GM21515 (cell line): ENCODE results near the gene ABHD16A.

Source experiments
- ATAC-seq: cut with Tn5 transposase; IDR thresholded peaks from one replicate; pipeline ENCODE4 v1.9.1; 2021; ENCODE audit not compliant: unreplicated experiment

ABHD16A gene

DNA sequence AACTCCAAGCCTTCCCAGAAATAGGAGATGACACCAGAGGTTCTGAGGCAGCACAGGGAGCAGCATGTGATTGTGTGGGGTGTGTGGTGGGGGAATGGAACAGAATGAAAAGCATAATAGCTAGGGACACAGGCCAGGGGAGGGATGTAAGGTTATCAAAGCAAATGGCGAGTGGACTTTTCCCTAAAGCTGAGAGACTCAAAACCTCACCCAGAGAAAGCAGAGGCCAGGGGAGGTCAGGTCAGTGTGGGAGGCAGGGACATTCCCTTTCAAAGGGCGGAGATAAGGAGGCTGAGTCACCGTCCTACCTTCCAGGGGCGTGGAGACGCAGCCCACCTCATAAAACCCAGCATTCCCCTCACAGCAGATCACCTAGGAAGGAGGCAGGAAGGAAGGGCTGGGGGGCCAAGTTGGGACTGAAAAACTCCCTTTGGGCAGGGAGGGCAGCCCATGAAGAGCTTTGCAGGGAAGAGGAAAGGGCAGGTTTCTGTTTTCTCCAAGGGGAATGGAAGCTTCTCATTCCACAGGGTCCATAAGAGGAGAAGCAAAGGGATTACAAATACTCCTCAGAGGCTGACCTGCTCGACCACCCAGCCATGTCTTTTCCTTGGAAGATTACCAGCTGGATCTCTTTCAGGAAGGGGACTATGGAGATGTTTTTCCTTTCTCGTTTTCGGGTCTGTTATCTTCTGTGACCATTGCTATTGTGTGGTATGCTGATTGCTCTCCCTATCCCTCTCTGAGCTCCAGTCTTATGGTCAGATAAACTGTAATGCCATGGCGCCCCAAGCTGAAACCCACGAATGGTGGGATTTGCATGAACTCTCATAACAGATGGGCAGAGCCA, 12.7 kb downstream of the ABHD16A start:
- ATAC-seq = no peak

DNA sequence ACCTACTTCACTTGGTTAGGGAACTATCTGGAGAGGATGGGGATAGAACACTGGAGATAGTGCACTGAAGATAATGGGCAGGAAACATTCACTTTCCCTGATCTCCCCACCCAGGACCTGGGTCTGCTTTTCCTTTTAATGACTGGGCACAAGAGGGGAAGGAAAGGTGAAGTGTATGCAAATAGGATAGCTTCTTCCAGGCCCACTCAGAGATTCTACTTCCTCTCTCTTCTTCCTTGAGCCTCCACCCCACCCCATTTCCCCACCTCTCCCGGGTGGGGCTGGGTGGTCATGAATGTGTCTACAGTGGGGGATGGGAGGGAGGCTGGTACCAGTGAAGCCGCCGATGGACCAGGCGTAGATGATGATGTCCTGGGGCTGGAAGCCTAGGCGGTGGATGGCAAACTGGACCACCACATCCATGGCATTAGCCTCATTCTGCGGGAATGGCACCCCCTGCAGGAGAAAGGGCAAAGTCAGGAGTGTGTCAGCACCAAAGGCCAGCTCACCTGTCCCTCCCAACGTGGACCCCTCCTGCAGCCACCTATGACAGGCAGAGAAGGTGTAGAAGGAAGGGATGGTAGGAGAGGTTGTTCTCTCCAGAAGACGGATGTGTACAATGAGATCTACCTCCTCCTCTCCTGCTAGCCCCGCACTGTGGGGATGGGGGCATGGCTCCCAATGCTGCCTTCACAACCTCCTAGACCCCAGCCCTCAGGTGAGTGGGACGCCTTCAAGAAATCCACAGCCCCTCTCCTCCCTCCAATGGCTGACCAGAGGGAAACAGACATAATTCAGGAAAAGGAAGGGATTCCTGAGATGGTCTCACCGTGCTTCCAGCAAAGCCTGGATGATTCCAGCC, 13.6 kb downstream of the ABHD16A start:
- ATAC-seq = no peak

DNA sequence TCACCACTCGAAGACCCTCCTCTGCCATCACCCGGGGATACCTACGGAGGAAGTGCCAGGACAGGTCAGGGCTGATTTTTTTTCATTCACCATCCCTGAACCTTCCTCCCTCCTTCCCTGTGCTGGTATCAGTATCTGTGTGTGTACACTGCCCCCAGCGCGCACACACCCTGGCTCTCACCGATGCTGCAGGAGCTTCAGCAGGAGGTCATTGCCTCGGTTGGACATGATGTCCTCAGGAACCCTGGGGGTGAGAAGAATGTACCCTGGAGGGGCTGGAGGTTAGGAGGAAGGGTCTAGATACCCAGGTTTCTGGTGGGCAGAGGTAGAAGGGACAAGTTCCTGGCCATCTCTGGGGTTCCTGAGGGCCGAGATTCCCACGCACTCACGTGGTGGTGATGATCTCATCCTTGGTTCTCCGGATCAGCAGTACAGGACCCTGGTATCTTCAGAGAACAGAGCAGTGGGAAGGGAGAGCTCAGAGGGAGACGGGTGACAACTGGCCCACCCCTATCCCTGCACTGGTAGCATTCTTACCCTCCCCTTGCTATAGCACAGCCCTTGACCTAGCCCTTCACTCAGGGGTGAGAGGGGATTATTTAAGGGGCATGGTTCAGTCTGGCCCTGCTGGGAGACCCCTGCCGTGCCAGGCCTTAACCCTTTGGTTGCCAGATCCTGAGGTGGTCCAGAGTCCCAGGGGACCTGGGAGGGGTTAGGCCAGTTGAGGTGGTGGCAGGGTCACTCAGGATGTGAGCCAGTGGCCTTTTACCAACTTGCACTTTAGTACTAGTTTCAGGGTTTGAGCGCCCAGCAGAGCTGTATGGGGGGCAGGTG, 15.0 kb downstream of the ABHD16A start:
- ATAC-seq = no peak

DNA sequence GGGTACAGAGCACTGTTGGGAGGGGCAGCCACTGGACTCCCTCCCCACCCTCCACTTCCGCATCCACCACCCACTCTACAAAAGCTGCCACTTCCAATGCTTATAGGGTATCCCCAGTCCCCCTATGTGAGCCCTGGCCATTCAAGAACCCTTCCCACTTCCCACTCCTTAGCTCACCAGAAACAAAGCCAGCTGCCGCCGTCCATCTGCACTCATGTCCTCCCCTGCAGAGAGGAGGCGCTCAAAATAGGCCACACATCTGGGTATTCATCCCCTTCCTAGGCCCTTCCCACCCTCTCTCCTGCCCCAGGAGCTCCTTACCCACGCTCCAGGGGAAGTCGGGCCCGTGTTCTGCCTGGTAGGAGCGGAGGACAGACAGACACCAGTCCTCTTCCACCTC, 15.8 kb downstream of the ABHD16A start:
- no peak for ATAC-seq

DNA sequence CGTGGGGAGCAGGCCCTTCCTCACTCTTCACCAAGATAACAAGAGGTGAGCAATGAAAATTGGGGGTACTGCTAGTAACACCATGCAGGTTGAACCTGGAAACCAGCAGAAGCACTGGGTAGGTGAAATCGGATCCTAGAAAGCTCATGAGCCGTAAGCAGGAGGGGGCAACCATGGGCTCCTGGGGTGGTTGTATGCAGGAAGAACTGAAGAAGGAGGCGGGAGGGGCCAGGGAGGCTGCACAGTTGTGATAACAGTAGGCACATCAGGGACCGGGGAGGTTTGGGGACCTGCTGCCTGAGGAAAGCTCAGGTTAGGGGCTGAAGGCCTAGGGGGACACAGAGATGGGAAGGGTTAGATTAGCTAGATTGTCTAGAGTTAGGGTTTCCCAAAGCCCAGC, 16.6 kb downstream of the ABHD16A start:
- no peak for ATAC-seq

DNA sequence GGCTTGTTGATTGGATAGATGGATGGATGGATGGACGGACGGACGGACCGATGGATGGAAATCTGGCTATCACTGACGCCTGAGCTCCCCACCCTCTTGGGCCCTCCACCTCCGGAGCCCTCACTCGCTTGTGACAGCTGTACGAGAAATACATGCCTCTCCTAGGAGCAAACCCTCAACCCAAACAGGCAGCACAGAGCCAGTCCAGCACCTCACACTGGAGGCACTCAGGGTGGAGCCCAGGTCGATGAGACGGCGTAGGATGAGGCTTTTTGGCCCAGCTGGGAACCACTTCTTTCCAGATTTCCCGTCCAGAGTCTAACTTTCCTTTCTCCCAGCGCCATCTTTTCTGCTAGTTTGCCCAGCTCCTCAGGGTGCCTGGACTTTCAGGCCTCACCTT, 19.5 kb downstream of the ABHD16A start:
- no peak for ATAC-seq

DNA sequence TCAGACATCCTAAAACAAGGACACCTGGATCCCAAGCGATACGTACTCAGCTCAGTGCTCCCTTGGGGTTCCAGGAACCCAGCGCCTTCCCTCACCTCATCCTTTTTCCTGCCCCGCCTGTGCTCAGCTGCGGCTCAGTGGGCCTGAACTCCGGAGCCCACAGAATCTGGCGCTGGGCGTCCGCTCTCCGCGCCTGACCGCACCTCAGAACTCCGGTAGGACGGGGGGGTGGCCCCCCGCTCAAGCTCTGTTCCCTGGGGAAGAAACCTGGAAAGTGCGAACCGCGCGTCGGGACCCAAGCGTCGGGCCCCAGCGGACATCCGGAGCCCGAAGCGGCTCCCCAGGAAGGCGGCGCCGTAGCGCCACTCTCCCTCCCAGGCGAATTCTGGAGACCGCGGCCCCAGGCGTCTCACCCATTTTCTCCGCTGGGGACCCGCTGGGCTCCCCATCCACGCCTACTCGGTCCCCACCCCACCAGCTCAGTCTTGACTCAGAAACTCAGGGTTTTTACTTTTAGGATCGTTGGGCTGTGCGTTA, 21.9 kb downstream of the ABHD16A start:
- ATAC-seq = no peak

DNA sequence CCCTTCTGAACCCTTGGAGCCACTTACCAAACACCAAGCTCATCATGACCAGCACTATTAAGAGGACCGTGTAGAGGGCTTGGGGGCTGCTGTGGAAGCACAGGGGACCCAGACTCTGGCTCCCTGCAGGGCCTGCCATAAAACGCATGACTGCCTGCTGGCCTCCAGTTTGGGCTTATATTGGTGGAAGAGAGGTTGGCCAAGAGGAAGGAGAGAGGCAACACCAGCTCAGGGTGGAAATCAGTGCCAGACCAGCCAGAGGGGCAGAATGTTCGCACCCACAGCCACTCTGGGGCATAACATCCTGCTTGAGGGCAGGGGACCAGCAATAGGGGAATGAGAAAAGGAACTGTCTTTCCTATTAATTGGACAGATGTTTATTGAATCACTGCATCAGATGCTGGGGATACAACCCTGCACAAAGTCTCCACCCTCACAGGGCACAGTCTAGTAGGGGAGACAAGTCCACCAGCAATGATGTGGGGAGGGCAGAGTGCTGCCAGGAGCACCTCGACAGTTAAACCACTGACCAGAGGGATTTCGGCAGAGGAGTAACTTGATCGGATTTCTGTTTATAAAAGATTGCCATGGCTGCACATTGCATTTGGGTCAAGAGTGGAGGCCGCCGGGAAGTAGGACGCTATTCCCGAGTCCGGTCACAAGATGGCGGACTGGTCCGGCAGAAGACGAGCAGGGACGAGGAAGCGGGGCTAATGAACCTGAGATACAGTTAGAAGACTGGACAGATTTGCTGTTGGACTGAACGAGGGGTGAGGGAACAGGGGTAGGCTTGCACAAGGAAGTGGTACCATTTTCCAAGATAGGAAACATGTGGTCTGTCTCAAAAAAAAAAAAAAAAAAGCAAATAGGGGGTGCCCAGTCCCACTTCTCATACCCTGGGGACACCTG, 22.6 kb downstream of the ABHD16A start, which contains the start of gene LY6G5C:
Gene LY6G5C (minus strand): TSS at position 842 of the 909 bp plus-strand sequence. CDS start 694 bp downstream, at position 148.
- ATAC-seq = no peak

DNA sequence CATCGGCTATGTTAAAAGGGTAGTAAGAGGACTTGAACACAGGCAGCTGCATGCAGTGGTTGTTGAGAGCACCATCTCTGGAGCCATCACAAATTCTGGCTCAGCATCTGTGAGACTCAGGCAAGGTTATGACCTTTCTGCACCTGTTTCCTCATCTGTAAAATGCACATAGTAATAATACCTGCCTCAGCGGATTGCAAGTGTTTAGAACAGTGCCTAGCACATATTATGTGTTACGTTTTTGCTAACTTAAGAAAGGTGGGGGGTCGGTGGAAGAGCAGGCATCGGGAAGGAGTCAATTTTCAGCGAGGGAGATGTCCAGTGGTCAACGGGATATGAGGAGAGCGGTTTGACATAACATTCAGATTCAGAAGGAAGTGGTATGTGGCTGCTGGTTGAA, 25.2 kb downstream of the ABHD16A start:
- ATAC-seq = no peak

DNA sequence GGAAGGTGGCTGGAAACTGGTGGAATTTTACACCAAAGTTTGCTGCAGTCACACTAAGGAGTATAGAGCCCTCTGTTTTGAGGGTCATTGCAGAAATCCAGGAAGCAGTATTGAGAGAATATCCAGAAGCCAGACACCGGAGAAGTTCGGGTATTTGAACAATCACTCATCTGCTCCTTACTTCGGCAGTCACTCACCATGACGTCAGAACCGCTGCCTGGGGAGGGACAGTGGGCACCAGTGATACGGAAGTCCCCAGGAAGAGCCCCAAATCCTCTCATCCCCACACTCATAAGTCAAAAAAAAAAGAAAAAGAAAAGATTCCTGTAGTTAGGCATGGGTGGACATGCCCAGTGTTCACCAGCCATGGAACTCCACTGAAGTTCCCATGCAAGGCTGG, 26.2 kb downstream of the ABHD16A start:
- ATAC-seq = no peak

DNA sequence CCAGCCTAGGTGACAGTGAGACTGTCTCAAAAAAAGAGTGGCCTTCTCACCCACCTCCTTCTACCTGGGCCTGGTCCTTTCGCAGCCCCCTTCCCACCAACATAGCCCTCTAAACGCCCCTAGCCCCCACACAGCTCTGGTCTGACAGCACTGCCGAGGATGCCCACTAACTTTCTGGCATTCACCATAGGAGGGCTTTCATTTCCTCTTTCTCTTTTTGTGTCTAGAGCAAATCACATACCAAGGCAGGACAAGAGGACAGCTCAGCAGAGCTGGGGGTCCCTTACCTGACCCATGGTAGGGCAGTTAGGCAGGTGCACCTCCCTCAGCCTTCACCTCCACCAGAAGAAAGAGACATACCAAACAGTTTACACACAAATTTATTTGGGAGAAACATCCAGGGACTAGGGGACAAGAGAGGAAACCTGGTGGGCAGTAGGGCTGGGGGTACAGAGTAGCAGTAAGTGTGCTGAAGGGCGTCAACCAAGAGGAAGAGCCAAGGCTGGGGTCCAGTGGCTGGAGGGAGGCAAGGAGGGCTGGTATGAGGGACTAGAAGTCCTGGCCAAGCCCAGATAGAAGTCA, 26.7 kb downstream of the ABHD16A start:
- ATAC-seq = no peak

DNA sequence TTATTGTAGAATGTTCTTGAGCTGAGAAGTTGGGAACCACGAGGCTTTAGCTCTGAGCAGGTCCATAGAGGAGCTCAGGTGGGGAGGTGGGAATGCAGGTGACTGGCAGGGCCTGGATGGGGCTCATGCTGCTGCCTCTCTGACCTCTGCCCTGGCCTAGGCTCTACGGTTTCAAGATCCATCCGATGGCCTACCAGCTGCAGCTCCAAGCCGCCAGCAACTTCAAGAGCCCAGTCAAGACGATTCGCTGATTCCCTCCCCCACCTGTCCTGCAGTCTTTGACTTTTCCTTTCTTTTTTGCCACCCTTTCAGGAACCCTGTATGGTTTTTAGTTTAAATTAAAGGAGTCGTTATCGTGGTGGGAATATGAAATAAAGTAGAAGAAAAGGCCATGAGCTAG, 33.4 kb downstream of the ABHD16A start, which contains the start of gene LY6G5B:
Gene LY6G5B (plus strand): TSS at position 301 of the 400 bp plus-strand sequence. CDS start 975 bp downstream, outside the sequence.
- no peak for ATAC-seq

DNA sequence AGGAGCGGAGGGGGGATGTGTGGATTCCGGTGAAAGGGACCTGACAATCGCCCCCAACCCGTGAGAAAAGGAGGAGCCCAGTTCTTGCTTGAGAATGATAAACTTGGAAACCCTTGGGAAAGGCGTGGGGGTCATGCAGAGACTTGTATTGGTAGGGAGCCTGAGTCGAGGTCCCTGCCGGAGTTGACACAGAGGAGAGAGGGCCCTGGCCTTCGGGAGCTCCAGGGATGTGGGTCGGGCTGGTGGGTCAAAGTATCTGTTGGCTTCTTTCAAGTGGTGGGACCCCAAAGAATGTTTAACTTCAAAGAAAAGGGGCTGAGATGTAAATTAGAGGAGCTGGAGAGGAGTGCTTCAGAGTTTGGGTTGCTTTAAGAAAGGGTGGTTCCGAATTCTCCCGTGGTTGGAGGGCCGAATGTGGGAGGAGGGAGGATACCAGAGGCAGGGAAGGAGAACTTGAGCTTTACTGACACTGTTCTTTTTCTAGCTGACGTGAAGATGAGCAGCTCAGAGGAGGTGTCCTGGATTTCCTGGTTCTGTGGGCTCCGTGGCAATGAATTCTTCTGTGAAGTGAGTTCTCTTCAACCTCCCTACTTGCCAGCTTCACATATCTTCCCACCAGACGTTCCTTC, 36.7 kb downstream of the ABHD16A start:
- no peak for ATAC-seq

DNA sequence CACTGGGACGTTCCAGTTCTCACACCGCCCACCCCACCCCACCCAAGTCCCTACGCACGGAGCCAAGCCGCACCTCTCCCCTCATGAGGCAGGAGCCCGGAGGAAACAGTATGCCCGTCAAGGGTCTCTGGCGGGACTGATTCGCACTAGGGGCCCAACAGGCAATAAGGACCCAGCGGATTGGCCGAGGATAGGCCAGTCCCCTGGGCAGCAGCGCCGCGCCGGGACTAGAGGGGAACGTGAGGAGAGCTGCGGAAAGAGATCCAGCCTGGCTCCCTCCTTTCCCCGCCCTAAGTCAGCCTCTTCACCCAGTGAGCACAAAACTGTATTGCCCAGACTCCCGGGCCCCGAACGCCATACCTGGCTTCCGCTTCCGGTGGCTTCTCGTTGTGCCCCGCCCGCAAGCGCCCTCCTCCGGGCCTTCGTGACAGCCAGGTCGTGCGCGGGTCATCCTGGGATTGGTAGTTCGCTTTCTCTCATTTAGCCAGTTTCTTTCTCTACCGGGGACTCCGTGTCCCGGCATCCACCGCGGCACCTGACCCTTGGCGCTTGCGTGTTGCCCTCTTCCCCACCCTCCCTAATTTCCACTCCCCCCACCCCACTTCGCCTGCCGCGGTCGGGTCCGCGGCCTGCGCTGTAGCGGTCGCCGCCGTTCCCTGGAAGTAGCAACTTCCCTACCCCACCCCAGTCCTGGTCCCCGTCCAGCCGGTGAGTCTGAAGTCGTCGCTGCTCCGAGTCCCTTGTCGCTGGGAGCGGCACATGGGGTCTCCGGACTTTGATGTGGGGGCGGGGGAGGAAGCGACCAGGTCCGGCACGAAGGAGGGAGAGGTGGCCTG, 37.4 kb downstream of the ABHD16A start, which contains the start of gene CSNK2B:
Gene CSNK2B (plus strand): TSS at position 580 of the 836 bp plus-strand sequence. CDS start 752 bp downstream, outside the sequence.
- ATAC-seq = peak; percentile 68

DNA sequence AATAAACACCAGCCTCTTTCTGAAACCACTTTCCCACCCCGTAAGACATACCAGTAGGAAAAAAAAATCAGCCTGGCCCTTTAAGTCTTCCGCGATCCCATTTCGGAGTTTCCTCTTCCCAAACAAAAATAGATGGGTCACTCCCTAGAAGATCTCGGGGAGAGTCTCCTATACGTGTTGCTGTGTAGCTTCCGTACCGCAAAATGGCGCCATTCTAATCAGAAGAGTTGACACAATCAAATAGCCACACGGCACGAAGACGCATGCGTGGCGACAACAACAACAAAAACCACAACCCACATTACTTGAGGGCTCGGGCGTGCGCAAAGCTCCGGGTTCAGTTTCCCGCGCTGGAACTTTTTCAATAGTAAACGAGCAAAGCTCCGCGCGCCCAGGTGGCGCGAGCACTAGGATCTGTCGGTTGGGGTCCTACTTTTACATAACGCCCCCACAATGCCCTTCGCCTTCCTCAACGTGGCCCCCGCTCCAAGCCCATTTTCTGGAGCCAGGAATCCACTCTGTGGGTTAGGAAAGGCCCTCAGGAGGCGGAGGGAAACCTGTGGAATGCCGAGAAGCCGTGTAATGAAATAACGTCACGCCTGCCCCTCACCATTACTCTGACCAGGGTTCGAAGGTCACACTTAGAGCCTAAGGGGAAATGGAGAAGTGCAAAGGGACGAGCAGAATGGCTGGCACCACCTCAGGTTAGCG, 38.2 kb downstream of the ABHD16A start, which contains the start of gene GPANK1:
Gene GPANK1 (minus strand): TSS at position 208 of the 711 bp plus-strand sequence. CDS start 519 bp downstream, outside the sequence.
- peak; percentile 25 for ATAC-seq

DNA sequence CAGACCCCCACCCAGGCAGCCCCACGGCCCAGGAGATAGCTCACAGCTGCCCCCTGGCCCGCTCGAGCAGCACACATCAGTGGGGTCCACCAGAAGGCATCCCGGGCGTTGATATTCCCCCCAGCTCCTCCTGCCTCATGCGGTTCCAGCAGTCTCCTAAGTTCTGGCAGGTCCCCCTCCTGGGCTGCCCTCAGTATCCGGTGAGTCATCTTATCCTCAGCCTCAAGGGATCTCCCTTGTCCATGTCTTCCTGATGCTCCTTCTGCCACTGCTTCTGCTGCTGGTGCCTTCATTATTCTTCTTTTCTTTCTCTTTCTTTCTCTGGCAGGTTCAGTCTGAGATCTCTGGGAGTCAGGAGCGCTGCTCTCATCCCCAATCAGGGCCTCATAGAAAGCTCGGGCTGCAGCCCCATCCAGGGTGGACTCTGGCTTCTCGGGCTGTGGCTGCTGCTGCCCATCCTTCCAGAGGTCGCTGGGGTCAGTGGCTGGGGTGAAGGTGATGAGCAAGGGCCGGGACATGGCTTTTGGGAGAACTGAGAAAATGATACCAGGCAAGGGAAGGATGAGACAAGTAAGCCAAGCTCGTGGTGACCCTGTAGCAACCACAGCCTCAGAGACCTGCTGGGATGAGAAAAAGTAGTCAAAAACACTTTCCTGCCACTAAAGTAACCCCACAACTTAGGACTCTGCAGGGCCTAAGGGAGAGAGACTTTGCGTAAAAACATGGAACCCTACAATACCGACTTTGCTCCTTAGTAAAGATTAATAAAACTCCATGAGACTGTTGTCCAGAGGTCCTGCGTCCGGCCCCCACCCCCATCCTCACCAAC, 38.9 kb downstream of the ABHD16A start:
- no peak for ATAC-seq
